H1 (cell line): Measurements from ENCODE around the gene ZNF479. TPM values are rescaled to one million over a fixed set of nuclear protein-coding genes. Genes with fewer than 3 reads are reported as not detected.

ENCODE experiments used
- GTF2F1 ChIP-seq: IDR thresholded peaks from 2 replicates; pipeline ENCODE4 v1.6.1; 2012; ENCODE audit warnings: low read depth, low read length, improper control_type of control experiment, borderline replicate concordance
- JUND ChIP-seq: IDR thresholded peaks from 2 replicates; pipeline ENCODE4 v1.6.1; 2011; ENCODE audit warnings: mild to moderate bottlenecking, improper control_type of control experiment, low read length
- TCF12 ChIP-seq: IDR thresholded peaks from 2 replicates; pipeline ENCODE4 v1.6.1; 2011; ENCODE audit warnings: low read depth, mild to moderate bottlenecking, low read length
- polyA plus RNA-seq, 7 experiments: library from polyadenylated mRNA; depleted of rRNA in 3 of 7; stranded (reverse) in 5 of 7; unstranded in 2 of 7; fragments of >200 nt in 5 of 7; fragments of 200-250 nt in 2 of 7; gene quantifications; 1 replicate in 5 of 7; 2 replicates in 1 of 7; 4 replicates in 1 of 7; pipeline versions ENCODE4 v1.2.1 to v1.2.3, GENCODE V29; 2011 to 2013; ENCODE audit warnings: missing spikeins in 2 of 7, mixed read lengths in 2 of 7
- total RNA-seq: library from RNA; stranded (reverse); fragmentation: NEBNext Ultra II Directional; extraction: Animal tissue kit (Norgen Biotek cat#: 25700); gene quantifications from 2 replicates; pipeline ENCODE4 v1.2.1, GENCODE V29; 2021
- TF ChIP-seq, protein P1 (sequence below): IDR thresholded peaks from 2 replicates; pipeline ENCODE4 v1.6.1; 2012; ENCODE audit warnings: inconsistent platforms

The ZNF479 gene
- total and polyA plus RNA-seq, 2 of the 8 experiments (the other 6 are each of a cell fraction or from before 2014, with no cell fraction given): not detected

DNA sequence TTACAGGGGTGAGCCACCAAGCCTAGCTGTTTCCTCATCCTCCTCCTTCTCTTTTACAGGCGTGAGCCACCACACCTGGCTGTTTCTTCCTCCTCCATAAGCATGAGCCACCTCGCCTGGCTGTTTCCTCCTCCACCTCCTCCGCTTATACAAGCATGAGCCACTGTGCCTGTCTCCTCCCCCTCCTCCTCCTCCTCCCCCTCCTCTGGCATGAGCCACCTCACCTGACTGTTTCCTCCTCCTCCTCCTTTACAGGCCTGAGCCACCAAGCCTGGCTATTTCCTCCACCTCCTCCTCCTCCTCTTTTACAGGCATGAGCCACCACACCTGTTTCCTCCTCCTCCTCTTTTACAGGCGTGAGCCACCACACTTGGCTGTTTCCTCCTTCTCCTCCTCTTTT lies 49.8 kb upstream of the ZNF479 start (continued):
- TF ChIP-seq JUND (no peak), TCF12 (no peak), GTF2F1 (no peak)
- TF ChIP-seq, protein P1, sequence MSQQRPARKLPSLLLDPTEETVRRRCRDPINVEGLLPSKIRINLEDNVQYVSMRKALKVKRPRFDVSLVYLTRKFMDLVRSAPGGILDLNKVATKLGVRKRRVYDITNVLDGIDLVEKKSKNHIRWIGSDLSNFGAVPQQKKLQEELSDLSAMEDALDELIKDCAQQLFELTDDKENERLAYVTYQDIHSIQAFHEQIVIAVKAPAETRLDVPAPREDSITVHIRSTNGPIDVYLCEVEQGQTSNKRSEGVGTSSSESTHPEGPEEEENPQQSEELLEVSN: no peak
- TF ChIP-seq, all 59 proteins: peak for 0
